ENCODE results near the gene PTGR2.
A peak's percentile ranks its signal among the peaks of the same experiment; 100 is the strongest.
"Not testable (repeated sequence)": the region's sequence is repeated elsewhere in the genome, so short reads cannot be mapped to it uniquely, and the experiment has no call there.

Gene PTGR2

DNA sequence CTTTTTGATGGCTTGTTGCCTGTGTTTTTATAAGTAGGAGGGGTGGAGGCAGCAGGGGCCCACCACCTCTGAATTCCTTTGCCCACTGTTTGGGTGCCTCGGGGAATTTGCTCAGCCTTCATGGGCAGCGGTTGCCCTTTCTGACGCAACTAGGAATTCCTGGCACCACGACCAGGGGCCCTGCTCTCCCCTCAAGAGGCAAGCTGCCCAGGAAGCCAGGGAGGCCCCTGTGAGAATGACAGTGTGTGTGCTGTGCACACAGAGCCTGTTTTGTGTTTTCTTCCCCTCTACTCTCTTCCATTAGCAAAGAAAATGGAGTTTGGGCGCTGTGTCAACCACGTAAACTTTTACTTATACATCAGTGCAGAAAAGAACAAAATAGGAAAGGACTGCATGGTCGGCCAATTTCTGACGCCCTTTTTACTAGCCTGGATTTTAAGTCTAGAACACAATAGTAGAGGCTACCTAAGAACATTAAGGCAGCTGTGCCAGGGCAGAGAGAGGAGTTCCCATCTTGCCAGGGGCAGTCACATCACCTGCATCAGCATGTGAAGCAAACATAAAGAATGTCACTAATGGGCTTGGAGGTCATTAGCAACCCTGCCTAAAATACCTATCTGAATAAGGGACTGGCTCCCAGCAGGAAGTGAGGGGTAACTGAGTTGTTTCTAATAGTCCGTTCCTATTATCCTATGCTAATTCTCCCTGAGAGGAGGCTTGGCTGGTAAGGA, 17.9 kb upstream of the PTGR2 start:
- no peak for DNase-seq

DNA sequence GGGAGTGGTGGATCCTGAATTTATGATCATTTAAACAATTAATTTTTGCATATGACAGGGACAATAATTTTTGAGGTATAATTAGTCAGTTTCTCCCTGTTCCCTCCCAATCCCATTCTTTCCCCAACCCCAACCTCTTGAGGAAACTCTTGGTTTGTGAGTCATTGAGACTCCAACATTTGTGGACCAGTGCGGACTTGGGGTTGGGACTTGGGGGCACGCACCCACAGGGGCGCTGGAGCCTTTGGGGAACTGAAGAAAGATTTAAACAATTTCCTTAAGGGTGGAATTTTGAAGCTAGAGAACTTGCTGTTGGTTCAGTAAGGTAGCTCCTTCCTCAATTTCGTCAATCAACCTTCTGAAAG, 17.4 kb upstream of the PTGR2 start:
- no peak for DNase-seq

DNA sequence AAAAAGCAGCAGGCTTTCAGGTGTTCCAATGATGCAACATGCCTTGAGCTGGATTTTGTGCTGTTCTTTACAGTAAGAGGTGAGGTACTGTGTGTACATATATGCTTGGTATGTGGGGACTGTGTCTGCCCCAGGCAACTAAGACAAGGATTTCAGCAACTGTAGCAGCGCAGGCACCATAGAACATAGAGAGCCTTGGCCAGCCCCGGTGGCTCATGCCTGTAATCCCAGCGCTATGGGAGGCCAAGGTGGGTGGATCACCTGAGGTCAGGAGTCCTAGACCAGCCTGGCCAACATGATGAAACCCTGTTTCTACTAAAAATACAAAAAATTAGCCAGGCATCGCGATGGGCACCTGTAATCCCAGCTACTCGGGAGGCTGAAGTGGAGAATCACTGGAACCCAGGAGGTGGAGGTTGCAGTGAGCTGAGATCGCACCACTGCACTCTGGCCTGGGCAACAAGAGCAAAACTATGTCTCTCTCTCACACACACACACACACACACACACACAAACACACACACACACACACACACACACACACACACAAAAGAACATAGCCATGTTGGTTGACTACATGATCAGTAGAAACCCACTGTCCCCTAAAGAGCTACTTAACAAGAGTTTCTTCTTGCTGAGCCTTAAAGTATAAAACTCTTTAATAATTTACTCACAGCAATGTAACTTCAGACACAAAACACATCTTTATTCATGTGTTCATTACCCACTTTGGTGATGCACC, 13.2 kb upstream of the PTGR2 start:
- not testable (repeated sequence) for DNase-seq

DNA sequence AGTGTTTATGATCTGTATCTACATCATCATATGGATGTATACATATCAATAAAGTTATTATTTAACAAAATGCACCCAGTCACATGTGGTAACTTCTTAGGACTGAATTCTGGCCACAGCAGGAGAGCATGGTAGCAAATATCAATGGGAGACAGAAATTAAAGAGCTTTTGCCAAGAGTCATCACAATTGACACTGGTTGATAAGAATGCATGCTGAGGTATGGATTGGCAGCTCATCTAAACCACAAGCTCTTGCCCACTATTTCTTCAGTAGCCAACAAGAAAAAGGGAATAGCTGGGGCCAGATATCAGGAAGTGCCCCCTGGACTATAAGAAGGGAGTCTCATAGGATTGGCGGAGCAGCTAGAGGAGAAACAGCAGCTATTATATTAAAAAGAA, 9.4 kb upstream of the PTGR2 start:
- no peak for DNase-seq

DNA sequence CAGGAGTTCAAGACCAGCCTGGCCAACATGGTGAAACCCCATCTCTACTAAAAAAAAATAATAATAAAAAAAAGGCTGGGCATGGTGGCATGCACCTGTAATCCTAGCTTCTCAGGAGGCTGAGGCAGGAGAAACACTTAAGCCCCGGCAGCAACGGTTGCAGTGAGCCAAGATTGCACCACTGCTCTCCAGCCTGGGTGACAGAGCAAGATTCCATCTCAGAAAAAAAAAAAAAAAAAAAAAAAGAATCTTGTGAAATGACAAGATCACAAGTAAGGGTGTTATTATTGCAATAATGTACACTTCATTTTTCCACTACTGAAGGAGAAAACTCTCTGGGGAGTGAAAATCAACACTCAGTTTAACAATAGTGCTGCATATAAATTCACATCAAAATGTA, 8.8 kb upstream of the PTGR2 start:
- DNase-seq = no peak

DNA sequence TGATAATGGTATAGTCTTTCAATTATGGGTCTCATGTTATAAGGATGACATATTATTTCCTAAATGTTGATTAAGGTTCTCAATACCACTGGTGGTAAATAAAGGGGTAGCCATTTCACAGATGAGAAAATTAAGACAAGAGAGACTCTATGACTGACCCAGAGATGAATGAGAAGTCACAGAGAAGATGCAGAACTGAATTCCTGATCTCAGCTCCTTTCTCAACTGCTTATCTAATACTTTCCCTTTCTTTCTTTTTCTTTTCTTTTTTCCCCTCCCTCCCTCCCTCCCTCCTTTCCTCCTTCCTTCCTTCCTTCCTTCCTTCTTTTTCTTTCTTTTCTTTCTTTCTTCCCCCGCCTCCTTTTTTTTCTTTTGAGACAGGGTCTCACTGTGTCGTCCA, 8.3 kb upstream of the PTGR2 start:
- DNase-seq = no peak

DNA sequence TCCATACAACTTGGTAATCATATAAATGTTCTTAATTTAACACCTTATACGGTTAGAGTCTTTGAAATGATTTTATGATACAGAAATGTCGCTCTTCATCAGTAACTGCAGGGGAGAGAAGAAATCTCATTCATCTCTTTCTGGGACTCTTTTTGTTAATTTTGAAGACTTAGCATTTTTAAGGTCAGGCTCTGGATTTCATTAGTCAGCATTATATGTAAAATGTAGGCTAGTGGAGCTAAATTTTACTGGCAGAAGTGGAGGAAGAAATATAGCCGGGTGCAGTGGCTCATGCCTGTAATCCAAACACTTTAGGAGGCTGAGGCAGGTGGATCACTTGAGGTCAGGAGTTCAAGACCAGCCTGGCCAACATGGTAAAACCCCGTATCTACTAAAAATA, 4.7 kb upstream of the PTGR2 start:
- DNase-seq = no peak

DNA sequence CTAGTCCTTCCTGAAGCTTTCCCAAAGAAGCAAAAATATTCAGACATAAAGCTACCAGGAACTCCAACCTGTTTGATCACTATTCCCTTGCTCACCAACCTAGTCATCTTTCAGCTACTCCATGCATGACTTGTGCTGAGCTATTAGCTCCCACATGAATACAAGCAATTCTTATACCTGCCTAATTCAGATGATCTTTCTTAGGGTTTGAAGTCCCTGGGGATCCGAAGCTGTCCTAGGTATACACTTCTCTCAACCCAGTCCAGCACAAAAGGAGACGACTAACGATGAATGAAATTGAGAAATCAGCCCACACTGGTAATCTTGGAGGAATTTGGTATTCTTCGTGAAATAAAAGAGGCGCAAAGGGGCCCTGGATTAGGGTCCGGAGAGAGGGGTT, 631 bp upstream of the PTGR2 start:
- no peak for DNase-seq

DNA sequence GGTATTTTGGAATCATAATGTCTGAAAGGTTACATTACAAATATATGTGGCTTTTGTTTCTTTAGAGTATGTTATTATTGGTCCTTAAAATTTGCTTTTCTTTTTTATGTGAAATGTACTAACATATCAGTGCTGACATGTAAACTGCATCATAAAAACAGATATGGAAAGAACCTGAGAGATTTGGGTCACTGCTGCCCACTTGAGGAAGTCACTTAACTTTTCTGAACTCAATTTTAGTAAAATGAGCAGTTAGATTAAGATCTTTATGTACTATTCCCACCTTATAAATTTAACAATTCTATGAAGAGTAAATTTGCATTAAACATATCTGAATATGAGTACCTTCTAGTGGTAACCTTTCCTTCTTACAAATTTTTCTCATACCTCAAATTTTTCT, 7.5 kb downstream of the PTGR2 start:
- DNase-seq = no peak

DNA sequence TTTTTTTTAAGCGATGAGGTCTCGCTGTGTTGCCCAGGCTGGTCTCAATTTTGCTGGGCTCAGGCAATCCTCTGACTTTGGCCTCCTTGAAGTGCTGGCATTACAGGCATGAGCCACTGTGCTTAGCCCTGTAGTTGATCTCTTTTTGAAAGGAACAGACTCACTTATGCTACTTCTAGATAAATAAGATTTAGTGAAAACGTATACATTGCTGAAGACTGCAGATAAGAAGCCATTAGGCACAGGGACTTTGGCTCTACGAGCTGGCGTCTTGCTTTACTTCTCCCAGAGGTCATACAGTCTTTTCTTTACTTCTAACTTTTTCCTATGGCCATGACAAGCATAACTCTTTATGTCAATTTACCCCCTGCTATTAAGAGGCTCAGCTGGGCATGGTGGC, 9.4 kb downstream of the PTGR2 start:
- DNase-seq = no peak

DNA sequence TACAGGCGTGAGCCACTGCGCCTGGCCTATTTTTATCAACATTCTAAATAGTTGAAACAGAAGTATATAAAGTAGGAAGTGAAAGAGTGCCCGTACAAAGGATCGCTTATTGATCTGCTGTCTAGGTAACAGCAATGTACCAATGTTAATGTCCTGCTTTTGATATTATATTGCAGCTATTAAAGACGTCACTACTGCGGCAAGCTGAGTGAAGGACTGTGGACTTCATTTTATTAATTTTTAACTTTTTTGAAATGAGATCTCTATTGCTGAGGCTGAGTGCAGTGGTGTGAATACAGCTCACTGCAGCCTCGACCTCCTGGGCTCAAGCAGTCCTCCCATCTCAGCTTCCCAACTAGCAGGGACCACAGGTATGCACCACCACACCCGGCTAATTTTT, 10.8 kb downstream of the PTGR2 start:
- no peak for DNase-seq

DNA sequence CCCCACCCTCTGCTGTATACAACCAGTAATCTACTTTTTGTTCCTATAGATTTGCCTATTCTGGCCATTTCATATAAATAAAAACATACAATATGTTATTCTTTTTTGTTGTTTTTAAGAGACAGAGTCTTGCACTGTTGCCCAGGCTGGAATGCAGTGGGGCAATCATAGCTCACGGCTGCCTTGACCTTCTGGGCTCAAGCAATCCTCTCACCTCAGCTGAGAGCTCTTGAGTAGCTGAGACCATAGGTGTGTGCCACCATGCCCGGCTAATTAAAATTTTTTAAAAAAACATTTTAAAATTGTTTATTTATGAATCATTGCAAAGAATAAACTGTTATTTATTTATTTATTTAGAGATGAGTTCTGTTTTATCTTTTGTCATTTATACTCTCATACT, 11.6 kb downstream of the PTGR2 start:
- no peak for DNase-seq

DNA sequence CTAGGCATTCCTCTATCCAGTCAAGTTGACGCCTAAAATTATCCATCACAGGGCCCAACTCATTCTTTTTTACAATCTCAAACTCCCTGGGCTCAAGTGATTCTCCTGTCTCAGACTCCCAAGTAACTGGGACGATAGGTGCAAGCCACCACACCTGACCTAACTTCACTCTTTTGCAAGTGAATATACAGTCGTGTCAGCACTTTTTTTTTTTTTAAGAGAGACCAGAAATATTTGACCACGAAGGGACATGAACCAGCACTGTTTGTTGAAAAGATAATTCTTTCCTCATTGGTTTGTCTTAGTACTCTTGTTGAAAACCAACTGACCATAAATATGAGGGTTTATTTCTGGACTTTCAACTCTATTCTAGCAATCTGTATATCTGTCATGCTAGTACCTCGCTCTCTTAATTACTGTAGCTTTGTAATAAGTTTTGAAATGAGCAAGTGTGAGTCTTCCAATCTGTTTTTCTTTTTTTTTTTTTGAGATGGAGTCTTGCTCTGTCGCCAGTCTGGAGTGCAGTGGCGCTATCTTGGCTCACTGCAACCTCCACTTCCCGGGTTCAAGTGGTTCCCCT, 14.0 kb downstream of the PTGR2 start:
- DNase-seq = no peak

DNA sequence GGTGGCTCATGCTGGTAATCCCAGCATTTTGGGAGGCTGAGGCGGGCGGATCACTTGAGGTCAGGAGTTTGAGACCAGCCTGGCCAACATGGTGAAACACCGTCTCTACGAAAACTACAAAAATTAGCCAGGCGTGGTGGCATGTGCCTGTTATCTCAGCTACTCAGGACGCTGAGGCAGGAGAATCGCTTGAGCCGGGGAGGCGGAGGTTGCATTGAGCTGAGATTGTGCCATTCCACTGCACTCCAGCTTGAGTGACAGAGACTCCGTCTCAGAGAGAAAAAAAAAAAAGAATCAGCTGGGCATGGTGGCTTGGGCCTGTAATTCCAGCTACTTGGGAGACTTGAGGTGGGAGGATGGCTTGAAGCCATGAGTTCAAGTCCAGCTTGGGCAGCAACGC, 18.1 kb downstream of the PTGR2 start:
- DNase-seq = not testable (repeated sequence)

DNA sequence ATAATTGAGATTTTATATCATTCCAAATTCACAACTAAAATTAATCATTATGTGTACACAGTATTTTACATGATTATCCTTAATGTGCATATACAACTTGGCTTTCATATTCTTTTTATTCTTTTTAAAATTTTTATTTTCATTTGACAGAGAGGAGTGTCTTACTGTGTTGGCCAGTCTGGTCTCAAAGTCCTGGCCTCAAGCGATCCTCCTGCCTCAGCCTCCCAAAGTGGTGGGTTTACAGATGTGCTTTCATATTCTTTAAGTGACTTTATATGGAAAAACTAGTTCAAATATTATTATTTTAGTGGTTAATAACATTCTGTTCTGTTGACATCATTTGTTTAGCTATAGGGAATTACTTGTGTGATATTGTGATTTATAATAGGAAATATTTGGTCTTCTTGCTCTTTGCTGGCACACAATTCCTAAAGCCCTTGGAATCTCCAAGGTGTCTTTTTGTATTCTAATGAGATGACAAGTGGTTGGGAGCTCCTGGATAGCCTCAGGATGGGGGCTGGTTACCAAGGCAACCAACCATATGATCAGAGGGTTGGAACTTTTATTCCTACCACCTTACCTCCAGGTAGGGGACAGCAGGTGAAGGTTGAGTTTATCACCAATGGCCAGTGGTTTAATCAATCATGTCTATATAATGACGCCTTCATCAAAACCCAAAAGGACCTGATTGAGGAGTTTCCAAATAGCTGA, 19.0 kb downstream of the PTGR2 start:
- no peak for DNase-seq

DNA sequence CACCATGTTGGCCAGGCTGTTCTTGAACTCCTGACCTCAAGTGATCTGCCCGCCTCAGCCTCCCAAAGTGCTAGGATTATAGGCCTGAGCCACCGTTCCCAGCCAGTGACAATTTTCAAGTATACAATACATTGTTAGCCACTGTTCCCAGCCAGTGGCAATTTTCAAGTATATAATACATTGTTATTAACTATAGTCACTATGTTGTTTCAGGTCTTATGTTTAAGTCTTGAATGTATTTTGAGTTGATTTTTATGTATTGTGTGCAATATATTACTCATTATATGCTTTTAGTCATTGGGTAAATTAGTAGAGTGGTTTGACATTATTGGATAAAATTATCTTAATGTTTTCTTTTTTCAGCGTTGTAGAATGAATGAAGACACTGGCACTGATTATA, 22.0 kb downstream of the PTGR2 start:
- DNase-seq = no peak

DNA sequence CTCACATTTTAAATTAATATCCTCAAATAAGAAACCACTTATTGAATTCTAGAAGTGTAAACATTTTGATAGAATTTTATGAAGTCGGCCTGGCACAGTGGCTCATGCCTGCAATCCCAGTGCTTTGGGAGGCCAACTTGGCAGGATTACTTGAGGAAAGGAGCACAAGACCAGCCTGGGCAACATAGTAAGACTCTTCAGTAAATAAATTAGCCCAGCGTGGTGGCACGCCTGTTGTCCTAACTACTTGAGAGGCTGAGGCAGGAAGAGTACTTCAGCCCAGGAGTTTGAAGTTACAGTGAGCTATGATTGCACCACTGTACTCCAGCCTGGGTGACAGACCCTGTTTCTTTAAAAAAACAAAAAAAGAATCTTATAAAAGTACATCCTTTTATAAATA, 26.2 kb downstream of the PTGR2 start:
- DNase-seq = no peak

DNA sequence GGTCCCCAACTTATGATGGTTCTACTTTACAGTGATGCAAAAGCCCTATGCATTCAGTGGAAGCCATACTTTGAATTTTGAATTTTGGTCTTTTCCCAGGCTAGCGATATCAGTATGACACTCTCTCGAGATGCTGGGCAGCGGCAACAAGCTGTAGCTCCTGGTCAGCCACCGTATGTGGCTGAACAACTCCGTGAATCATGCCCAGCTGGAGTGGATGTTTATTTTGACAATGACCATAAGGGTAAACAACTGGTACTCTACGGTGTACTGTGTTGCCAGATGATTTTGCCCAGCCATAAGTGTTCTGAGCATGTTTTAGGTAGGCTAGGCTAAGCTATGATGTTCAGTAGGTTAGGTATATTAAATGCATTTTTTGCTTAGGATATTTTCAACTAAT, 26.8 kb downstream of the PTGR2 start:
- DNase-seq = no peak

DNA sequence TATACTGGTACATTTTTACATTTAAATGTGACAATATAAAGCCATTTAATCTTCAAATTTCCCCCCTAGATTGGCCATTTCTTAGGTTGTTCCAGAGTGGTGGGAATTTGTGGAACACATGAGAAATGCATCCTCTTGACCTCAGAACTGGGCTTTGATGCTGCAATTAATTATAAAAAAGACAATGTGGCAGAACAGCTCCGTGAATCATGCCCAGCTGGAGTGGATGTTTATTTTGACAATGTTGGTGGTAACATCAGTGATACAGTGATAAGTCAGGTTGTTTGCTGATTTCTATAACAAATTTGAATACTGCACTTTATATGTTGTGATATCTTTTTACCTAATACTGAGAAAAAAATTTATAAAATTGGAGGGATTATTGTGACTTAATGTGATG, 27.4 kb downstream of the PTGR2 start:
- no peak for DNase-seq

DNA sequence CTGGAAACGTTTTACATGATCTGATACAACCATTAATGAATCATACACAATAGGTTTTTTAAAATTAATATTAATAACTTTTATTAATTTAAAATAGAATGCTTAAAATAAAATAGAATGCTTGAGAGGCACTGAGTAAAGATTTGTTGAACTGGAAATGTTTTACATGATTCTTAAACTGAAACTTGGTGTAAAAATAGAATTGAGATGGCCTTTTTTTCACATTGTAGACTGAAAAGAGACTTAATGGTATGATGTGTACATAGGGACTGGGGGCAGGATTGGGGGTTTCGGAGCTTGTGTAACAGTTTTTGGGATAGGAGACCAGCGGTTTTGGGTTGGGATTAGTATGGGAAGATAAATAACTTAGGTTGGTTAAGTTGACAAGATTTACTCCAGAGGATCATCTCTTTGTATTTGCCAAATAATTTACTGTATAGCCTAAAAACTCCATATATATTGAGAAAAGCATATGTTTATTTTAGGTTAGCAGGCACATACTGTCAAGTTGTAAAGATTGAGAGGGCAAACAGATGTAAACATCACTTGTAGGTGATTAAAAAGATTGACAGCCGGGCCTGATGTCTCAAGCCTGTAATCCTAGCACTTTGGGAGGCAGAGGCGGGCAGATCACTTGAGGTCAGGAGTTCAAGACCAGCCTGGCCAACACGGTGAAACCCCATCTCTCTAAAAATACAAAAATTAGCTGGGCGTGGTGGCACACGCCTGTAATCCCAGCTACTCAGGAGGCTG, 33.0 kb downstream of the PTGR2 start:
- no peak for DNase-seq

DNA sequence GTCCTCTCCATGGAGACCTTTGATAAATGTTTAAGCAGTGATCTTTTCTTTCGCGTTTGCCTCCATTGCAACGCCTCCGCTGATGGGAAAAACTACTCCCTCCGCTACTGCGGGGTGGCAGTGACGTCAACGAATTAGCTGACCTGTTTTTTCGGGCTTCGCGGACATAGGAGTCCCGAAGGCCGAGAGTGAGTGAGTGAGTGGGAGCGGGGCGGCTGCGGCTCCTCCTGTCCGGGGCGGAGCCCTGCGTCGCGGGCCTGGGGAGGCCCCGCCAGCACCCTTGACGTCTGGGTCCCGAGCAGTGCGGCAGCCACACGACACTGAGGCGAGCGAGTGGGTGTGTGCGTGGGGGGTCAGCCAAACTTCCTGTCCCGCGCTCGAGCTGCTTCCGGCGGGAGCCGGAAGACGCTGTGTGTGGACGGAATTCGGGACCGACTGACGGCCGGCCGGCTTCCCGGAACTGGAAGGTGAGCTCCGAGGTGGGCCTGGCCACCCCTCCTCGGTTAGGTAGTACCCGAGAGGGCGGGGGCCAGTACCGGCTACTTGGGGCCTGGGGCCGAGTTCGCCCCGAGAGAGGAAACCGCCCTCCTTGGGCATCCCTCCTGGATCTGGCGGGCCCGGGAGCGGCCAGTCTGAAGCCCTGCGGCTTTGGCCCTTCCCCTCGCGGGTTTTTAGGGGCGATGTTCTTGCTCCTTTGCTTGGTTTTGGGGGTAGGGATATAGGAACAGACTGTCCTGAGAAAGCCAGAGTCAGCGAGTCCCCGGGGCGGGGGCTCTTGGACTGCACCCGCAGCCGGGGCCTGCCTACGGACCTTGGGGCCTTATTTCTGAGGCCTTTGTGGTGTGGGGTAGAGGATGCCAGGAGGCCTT, 35.1 kb downstream of the PTGR2 start, which contains the start of gene ZNF410:
ZNF410 (plus strand) TSS at position 411 of the 869 bp plus-strand sequence. CDS start 5,317 bp downstream, outside the sequence.
- peak; percentile 50 for DNase-seq

DNA sequence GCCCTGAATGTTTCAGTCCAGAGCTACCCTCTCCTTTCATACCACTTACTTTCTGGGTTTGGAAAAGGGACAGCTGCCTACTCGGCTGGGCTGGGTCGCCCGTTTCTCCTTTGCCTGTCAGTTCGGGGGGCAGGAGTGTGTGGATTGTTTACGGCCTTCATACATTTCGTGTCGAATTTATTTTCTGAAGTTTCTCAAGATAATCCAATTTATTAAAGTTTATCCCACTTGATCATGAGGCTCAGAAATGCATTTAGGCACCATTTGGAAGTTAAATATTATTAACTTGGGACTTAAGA, 35.6 kb downstream of the PTGR2 start:
- DNase-seq = no peak
